HPDE6-E6E7 (cell line): ENCODE measurements around the gene FAM181A.

ENCODE experiments used
- DNase-seq: peaks from one replicate; pipeline ENCODE4 v3.0.0; 2011; ENCODE audit warnings: missing footprints; ENCODE audit errors: extremely low spot score

FAM181A gene

DNA sequence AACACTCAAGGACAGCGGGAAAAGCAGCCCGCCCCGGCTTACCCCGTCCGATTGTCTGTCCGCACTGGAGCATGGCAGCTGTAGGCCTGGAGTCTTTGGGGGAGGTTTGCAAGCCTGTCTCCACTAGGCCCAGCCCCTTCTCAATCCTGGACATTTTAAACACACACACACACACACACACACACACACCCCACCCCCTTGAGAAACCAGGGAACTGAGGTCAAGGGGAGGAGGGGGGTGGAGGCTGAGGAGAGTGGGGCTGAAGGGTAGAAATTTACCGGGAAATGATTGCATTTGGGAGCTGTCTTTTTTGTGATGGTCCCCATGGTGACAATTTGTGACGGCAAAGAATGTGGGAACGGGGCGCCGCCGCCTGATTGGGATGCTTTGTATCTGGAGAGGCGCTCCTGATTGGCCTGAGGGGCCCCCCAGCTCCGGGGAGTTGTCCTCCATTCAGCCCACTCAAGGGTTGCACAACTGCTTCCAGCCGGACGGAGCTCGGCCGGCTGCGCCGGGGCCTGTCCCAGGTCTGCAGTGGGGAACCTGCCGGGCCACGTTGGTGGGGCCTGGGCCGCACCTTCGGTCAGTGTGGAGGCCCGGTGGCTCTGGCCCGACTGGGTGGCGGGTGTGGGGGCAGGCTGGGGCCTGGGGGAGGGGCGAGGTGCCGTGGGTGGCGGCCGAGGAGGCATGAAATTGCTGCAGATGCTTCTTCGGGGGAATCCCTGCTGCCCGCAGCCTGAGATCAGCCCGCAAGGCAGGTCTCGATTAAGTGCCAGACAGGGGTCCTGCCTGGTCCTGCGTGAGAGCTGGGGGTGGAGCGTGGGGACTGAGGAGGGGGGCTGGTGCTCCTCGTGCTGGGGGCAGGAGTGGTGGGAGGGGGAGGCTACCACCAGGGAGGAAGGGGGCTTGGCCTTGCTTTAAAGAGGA lies at the start of gene FAM181A:
Gene FAM181A (plus strand): TSS at position 472 of the 927 bp plus-strand sequence. CDS start 942 bp downstream, outside the sequence.
- DNase-seq, result no peak

DNA sequence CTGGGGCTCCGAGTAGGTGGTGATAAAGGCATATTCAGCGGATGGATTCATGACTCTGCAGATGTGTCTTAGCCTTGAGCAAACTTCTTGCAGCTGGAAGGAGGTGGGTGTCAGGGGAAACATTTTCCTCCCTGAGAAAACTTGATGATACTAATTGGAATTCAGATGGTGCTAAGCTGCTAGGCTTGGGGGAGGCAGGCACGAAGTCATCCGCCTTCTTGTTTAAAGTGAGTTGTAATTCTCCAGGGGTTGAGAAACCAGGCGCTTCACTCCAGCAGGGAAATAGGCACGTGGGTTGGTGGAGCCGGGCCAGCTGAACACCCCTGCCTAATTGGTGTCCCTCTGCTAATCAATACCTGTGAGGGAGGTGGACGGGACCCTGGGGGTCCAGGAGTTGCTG lies 48.9 kb upstream of the FAM181A start:
- no peak for DNase-seq

DNA sequence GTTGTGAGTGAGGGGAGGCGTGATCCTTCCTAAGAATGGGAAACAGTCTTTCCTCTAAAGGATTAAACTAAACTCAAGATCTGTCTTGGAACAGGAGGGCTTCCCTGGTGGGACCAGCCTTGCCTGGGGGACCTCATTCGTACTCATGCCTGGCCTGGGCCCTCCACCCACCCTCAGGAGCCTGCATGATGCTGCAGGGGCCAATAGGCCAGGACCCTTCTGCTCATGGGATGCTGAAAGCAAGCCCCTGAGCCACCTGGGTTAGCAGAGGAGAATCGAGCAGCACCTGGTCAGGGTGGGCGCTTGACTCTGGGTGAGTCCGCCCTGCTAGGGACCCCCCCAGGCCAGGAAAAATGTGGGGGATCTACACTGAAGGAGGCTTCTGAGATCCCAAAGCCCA lies 48.3 kb upstream of the FAM181A start:
- no peak for DNase-seq

DNA sequence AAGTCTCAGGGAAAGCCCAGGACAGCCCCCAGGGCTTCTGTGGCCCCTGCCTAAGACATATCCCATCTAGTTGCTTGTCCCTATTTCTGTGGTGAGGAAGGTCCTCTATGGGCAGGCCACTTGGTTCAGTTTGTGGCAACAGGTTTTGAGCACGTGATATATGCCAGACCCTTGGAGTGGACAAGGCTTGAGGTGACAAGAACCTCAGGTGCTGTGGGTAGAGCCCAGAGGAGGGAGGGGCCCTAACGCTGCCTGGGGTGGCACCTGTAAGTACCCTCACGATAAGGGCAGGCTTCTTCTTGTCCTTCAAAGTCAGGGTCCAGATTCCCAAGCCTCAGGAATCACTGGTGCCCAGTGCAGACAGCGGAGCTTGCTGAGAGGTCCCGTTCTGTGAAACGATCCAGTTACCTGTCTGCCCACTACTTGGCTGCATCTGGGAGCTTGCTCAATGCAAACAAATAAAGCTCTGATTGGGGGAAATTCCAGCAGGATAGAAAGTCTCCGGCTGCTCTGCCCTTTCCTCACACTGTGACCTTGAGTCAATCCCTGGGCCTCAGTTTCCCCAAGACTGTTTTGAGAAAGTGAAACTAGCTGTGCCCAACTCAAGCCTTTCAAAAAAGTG lies 47.7 kb upstream of the FAM181A start:
- DNase-seq, result no peak

DNA sequence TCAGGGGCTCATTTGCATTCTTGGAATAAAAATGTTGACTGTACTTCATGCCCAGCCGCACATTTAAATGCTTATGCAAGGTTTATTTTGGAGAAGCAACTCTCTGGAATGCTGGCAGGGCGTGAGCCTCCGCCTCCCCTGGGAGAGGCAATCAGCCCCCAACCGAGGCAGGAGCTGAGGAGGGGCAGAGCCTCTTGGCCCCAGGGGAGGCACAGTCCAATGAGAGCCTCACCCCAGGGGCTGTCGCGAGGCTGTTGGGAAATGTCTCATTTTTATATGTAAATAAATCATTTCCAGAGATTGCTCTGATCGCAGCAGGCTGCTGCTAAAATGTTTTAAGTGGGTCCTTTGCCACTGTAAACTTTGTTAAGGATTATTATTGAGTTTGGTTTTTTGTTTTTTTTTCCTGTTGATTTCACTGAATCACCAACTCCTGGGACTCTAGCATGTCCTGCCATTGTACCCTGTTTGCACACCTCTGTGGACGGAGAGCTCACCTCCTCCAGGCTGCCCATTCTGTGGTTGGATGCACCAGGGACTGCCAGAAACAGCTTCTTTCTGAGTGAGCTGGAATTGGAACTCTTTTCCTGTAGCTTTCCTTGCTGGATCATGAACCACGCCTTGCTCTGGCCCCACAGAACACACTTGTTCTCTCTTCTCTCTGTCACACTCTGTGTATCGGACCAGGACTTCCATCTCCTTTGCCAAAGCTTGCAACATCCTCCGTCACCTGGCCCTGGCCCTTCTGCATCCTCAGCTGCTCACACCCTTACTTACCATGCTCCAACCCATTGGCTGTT lies 46.9 kb upstream of the FAM181A start:
- DNase-seq, result no peak

DNA sequence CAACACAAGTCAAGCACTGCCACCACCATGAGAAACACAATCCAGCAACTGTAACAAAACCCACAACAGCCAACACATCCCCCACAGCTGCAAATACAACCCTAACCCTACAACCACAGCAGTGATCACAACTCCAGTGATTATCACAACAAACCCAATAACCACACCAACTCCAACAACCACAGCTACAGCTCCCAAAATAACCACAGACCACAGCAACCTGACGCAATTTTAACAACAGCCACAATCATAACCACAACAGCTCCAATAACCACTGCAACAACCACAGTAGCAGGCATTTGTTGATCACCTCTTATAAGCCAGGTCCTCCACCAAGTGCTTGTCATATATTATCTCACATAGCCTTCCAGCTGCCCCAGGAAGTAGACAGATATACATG lies 42.2 kb upstream of the FAM181A start:
- no peak for DNase-seq

DNA sequence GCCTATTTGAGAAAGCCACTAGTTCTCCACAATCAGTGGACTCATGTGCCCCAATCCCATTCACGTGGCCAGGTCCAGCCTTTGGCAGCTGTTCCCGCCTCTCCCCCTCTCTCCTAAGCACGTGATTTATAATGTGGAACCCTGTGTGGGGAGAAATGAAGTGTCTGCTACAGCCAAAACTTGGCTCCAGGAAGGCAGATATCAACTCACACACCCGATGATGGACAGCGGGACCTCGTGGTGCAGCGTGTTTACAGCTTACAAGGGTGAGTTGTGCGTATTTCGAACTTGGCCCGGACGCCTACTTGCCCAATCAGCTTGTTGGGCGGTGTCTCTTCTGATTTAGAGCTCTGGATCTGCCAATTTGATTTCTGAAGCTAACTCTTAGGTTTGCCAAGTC lies 38.1 kb upstream of the FAM181A start:
- no peak for DNase-seq

DNA sequence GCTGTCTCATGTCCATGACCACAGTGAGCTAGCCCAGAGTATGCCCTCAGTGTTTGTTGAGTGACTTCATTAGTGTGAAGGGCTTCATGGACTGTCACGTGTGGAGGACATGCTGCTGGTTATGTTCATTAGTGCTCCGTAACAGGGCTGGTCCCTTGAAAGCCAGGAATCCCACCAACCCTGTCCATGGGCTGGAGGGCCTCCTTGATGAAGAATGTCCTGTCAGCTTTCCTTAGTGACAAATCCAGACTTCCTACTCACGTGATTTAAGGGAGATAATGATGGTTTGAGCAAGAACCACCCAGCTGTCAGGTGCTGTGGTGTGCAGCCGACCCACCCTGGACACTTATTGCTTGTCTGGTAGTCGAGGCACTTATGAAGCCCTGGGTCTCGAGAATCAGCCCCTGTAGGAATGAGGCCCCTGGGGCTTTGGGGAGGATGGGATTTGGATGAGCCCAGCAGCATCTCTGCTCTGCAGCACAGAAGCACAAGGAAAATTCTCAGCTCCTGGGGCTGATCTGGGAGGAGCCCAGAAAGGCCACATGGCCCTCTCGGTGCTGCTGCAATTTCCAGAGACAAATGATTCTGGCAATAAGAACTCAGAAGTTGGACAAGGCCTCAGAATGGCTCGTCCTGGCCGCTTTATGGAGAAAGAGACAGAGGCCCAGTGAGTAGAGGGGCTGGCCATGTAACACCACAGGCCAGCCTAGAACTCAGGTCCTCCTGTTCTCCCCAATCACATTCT lies 37.2 kb upstream of the FAM181A start:
- DNase-seq, result no peak

DNA sequence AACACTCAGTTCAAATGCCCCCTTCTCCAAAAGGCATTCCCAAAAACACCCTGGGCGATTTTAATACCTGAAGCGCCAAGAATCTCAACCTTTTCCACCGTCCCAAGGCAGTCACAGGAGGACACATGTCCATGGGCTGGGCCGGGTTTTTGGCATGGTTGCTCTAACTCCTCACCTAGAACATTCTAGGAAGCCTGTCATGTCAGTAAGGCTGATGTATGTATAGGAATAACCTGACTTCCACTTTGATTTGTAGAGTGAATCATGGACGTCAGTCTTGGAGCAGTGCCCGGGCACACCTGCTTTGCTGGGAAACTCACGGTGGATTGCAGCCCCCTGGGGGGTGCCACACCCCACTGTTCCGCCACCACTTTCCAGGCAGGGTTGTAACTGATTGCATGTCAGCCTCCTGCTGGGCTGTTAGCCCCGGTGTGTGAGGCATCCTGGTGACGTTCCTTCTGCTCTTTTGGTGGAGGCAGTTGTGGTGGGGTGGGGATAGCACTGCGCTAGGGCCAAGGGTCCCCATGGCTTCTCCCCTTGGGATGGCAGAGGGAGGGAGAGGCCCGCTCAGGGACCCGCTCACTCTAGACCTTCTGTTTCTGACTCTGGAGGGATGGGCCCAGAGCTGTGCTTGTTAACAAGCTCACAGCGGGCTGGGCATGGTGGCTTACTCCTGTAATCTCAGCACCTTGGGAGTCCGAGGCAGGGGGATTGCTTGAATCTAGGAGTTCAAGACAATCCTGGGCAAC lies 35.2 kb upstream of the FAM181A start:
- no peak for DNase-seq

DNA sequence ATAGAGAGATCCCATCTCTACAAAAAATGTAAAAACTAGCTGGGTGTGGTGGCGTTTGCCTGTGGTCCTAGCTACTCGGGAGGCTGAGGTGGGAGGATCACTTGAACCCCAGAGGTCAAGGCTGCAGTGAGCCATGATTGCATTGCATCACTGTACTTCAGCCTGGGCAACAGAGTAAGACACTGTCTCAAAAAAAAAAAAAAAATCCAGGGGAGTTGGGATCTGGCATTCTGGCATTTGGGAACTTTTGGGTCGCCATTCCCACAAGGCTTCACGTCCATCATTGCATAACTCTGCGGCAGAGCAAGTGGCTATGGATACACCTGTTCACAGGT lies 34.7 kb upstream of the FAM181A start:
- DNase-seq, result no peak

DNA sequence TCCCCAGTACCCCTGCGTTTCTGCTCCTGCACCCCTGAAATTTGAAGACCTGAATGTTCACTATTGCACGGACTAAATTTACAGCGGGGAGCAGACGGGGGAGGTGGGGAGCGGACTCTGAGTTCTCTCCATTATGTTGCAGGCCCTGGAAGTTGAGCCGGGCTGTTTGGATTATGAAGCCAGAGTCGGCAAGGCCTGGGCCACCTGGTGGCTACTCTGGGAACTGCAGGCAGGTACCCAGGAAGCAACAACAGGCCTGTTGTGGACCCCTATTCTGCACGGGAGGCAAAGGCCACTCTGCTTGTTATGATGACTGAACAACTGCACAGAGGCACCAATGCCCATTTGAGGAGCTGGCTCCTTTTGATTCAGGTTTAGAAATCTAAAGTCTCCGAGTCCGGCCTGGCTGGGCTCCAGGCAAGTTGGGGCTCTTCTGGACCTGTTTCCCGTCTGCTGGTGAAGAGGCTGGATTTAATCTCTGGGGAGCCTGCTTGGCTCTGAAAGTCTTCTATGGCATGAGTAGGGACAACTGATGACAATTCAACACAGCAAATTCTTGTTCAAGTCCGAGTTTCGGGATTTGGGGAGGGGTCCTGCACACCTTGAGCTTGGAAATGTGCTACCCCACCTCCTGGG lies 34.1 kb upstream of the FAM181A start:
- peak; percentile 64 for DNase-seq

DNA sequence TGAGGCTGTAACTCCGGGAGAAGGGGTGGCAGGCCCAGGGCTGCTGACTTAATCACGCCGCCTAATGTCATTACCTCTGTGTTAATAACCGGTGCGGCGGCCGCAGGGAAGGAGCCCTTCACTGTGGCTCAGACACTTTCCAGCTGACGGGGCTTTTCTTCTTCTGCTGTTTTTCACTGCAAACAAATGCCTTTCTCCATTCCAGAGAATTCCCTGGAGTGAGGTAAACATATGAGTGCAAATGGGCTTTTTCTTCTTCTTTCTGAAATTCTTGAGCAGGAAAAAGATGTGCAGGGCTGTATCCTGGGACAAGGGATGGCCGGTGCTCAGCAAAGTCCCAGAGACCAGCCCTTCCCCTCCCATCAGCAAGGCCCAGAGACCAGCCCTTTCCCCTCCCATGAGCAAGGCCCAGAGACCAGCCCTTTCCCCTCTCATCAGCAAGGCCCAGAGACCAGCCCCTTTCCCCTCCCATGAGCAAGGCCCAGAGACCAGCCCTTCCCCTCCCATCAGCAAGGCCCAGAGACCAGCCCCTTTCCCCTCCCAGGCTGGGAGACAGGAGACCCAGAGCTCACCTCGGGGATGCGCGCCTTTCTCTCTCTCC lies 33.4 kb upstream of the FAM181A start:
- no peak for DNase-seq

DNA sequence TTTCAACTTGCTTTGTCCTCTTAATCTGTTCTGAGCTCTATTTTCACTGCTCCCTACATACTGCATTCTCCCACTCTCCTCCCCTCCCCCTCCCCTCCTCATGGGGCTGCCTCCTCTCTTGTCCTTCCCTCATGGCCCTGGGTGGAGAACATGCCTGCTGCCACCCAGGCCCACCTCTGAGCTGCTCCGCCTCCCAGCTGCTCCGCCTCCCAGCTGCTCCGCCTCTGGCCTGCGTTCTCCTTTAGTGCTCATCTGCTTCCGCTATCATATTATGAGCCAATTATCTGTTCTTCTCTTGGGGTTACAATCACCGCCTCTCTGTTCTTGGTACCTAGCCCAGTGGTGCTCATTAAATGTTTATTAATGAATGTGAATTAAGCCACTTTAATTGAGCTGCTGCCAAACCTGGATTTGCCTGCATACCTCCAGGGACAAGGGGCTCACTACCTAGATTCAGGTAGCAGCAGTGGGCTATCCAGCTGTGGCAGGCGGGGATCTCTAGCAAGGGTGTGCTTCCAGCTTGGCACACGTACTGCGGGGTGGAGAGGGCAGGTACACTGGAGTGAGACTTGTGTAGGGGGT lies 32.0 kb upstream of the FAM181A start:
- DNase-seq, result no peak

DNA sequence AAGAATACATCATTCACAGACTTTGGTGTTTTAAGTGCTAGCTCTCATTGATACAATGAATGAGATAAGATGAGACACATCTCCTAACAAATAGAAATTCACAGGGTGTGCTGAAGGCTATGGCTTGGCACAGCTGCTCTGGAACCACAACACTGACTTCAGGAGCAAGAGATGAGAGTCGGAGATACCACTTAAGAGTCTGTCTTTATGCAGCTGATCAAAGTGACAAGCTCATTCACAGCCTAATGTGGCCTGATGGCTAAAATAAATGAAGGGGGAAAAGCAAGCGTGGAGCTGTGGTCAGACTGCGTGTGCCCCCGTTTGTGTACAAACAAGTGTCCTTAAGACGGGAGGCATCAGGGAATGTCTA lies 29.7 kb upstream of the FAM181A start:
- no peak for DNase-seq

DNA sequence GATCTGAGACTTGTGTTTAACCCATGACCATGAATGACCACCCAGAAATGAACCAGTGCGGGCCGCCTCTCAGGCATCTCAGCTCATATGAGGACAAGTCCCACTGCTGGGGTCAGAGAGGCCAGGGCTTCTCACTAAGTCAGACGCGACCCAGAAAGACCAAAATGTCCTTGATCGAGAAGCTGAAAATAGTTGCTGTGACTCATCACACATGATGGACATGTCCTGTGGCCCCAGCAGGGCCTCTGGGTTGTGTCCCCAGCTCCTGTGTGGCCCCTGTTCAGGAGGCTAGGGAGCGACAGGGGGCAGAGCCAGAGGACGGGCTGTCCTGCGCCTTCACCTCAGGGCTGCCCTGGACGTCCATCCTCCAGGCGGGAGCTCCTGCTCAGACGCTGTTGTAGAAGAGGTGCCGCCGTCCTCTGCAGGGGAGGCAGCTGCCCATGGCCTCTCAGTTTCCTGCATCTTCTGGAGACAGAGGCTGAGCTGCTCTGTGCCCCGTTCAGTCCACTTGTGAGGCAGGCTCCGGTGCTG lies 29.0 kb upstream of the FAM181A start:
- no peak for DNase-seq

DNA sequence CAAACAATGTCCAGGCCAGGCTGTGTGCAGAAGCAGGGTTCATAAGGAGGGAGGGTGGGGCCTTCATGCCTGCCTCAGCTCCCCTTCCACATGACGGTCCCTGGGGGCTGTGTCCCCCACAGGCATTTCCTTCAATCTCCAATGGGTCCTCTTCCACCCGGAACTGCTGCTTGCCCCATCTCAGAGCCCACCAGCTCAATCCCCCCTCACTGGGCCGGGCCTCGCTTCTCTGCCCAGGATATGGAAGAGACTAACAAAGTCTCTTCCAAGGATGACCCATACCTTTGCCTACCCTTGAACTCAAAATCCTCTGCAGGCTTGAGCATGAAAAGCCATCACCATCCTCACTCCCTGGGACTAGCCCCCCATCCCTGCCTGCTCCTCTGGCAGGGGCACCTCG lies 28.4 kb upstream of the FAM181A start:
- no peak for DNase-seq

DNA sequence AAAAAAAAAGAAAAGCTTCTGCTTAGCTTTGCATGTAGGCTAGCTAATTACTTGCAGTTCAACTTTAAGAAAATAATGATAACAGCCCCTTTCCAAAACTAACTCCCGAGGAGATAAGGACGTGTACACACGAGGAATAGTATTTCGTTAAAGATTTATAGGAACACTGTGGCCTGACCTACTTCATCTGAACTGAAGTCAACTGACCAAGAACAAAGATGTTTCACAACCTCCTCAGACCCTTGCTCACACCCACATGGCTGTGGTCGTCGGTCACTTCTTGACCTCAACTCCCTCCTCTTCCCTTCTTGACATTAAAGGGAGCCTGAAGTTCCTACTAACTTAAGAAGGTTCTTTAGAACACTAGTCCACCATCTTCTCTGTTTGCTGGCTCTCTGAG lies 25.3 kb upstream of the FAM181A start:
- no peak for DNase-seq

DNA sequence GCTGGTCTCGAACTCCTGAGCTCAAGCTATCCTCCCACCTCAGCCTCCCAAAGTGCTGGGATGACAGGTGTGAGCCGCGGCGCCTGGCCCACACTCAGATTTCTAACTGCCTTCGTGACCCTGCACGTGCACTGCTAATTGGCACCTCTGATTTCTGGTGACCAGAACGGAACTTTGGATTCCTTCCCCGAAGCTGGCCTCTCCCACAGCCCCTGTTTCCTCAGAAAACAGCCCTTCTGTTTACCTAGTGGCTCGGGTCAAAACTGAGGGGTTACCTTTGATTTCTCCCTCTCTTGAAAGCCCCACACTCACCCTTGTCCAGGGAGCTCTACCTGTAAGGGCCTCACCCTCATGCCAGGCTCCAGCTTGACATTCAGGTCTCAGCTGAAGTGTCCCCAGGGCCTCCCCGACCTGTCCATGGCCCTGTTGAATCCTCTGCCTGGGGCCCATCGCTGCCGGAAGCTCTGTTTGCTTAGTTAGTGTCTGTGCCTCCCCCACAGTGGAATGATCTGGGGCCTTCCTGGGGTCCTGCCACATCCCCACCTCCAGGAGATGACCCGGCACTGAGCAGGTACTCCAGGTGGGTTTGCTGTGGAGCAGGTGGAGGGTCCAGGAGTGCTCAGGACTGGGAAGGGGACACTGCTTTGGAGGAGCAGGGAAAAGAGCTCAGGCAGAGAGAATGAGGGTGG lies 24.4 kb upstream of the FAM181A start:
- no peak for DNase-seq
